IPS DF 4.7 (cell line): ENCODE measurements around the gene PRB3.
A peak's percentile ranks its signal among the peaks of the same experiment; 100 is the strongest.

Experiments used
- DNase-seq: peaks from one replicate; pipeline ENCODE4 v3.0.0-alpha.2; 2013; ENCODE audit warnings: low spot score; ENCODE audit errors: extremely low read depth

Gene PRB3

GRCh38 chr12:11269607-11270006 is at the start of gene PRB3:
Gene PRB3, minus strand, starts transcription at chr12:11269707. Its CDS starts 38 bp downstream, at chr12:11269669.
- DNase-seq, result no peak

- DNase-seq, result no peak
These were observed 40.8 kb upstream of the PRB3 start, which contains the start of gene PRB4 for GRCh38 chr12:11310336-11310735. Gene PRB4, minus strand, starts transcription at chr12:11310436. Its CDS starts 38 bp downstream, at chr12:11310398.

- DNase-seq, result no peak
These were observed 37.6 kb upstream of the PRB3 start for GRCh38 chr12:11307143-11307542.

- no peak for DNase-seq
These were observed 3.9 kb upstream of the PRB3 start for GRCh38 chr12:11273449-11273848.

- DNase-seq, result no peak
These were observed 5.0 kb downstream of the PRB3 start for GRCh38 chr12:11264501-11264900.

GRCh38 chr12:11246489-11246888 is 23.0 kb downstream of the PRB3 start:
- DNase-seq, result no peak

GRCh38 chr12:11242656-11243055 is 26.9 kb downstream of the PRB3 start:
- DNase-seq, result no peak

GRCh38 chr12:11240348-11240930 is 29.1 kb downstream of the PRB3 start:
- no peak for DNase-seq

GRCh38 chr12:11238275-11238674 is 31.2 kb downstream of the PRB3 start:
- no peak for DNase-seq

- no peak for DNase-seq
These were observed 36.0 kb downstream of the PRB3 start for GRCh38 chr12:11233532-11233931.

GRCh38 chr12:11228296-11228879 is 41.1 kb downstream of the PRB3 start:
- DNase-seq, result peak; percentile 84

- DNase-seq, result no peak
These were observed 42.1 kb downstream of the PRB3 start for GRCh38 chr12:11227373-11227772.
